Neural cell (in vitro differentiated cells): ENCODE results near the gene PAN3. TPM values are rescaled to one million over a fixed set of nuclear protein-coding genes. Genes with fewer than 3 reads are reported as not detected.

Source experiments
- H2AFZ ChIP-seq: fragments of 200-600, 300-800 bp; sonication (generic), shearing (Covaris generic); 2 replicates; pipeline ENCODE4 v1.6.0; 2014; ENCODE audit warnings: low read depth, mild to moderate bottlenecking, antibody characterized with exemption, low read length, moderate library complexity
- H3F3A ChIP-seq: fragments of 200-600 bp; shearing (Covaris generic); 2 replicates; pipeline ENCODE4 v1.6.1; 2016; ENCODE audit warnings: mild to moderate bottlenecking, moderate library complexity, mixed read lengths, antibody characterized with exemption, low read length; ENCODE audit not compliant: insufficient read depth, poor library complexity, severe bottlenecking
- H3K27ac ChIP-seq: fragments of 200-600, 300-800 bp; sonication (generic), shearing (Covaris generic); 2 replicates; pipeline ENCODE4 v1.5.1; 2014; ENCODE audit warnings: mild to moderate bottlenecking, low read length, moderate library complexity
- H3K27me3 ChIP-seq: fragments of 300-800, 200-600 bp; sonication (generic), shearing (Covaris generic); 2 replicates; pipeline ENCODE4 v1.6.0; 2014; ENCODE audit warnings: mild to moderate bottlenecking, low read depth, low read length, moderate library complexity; ENCODE audit not compliant: insufficient read depth
- H3K36me3 ChIP-seq: fragments of 300-800, 200-600 bp; sonication (generic), shearing (Covaris generic); 2 replicates; pipeline ENCODE4 v1.5.1; 2014; ENCODE audit warnings: mild to moderate bottlenecking, antibody characterized with exemption, low read length, moderate library complexity; ENCODE audit not compliant: insufficient read depth
- H3K4me2 ChIP-seq: fragments of 300-800, 200-600 bp; sonication (generic), shearing (Covaris generic); 2 replicates; pipeline ENCODE4 v1.6.0; 2014; ENCODE audit warnings: mild to moderate bottlenecking, low read length
- H3K4me3 ChIP-seq: fragments of 300-800, 200-600 bp; sonication (generic), shearing (Covaris generic); 2 replicates; pipeline ENCODE4 v1.5.1; 2014; ENCODE audit warnings: mild to moderate bottlenecking, low read length, moderate library complexity
- H3K79me2 ChIP-seq: fragments of 200-600 bp; shearing (Covaris generic); replicated peaks from 2 replicates; pipeline ENCODE4 v1.6.0; 2014; ENCODE audit warnings: mild to moderate bottlenecking, low read length, moderate library complexity; ENCODE audit not compliant: insufficient read depth
- H3K9ac ChIP-seq: fragments of 300-800, 200-600 bp; sonication (generic), shearing (Covaris generic); 2 replicates; pipeline ENCODE4 v1.6.1; 2016; ENCODE audit warnings: mild to moderate bottlenecking, low read length, mixed read lengths
- H3K9me2 ChIP-seq: fragments of 200-600 bp; shearing (Covaris generic); 2 replicates; pipeline ENCODE4 v1.6.1; 2016; ENCODE audit warnings: mild to moderate bottlenecking, low read length, mixed read lengths; ENCODE audit not compliant: insufficient read depth
- H3K9me3 ChIP-seq: fragments of 200-600, 300-800 bp; sonication (generic), shearing (Covaris generic); 2 replicates; pipeline ENCODE4 v1.6.1; 2016; ENCODE audit warnings: mild to moderate bottlenecking, mixed run types, low read length, moderate library complexity, mixed read lengths
- H4K20me1 ChIP-seq: fragments of 200-600 bp; shearing (Covaris generic); 2 replicates; pipeline ENCODE4 v1.6.1; 2016; ENCODE audit warnings: mild to moderate bottlenecking, mixed run types; ENCODE audit not compliant: insufficient read depth
- CTCF ChIP-seq: fragments of 450-650 bp; IDR thresholded peaks from 2 replicates; pipeline ENCODE4 v1.5.1; 2014; ENCODE audit warnings: antibody characterized with exemption, mild to moderate bottlenecking, moderate library complexity; ENCODE audit not compliant: poor library complexity, severe bottlenecking
- EP300 ChIP-seq: fragments of 450-650 bp; conservative IDR thresholded peaks from 2 replicates; pipeline ENCODE4 v1.6.1; 2014; ENCODE audit warnings: antibody characterized with exemption, mild to moderate bottlenecking, moderate library complexity; ENCODE audit not compliant: poor library complexity, severe bottlenecking
- EZH2 ChIP-seq: fragments of 200-600, 300-800 bp; shearing (Covaris generic), sonication (generic); IDR thresholded peaks from 2 replicates; pipeline ENCODE4 v1.6.1; 2014; ENCODE audit warnings: antibody characterized with exemption, low read length, borderline replicate concordance, mild to moderate bottlenecking; ENCODE audit not compliant: insufficient read depth, poor library complexity, severe bottlenecking
- MXI1 ChIP-seq: fragments of 450-650 bp; conservative IDR thresholded peaks from 2 replicates; pipeline ENCODE4 v1.6.1; 2014; ENCODE audit warnings: antibody characterized with exemption, mild to moderate bottlenecking; ENCODE audit not compliant: poor library complexity, severe bottlenecking
- POLR2AphosphoS5 ChIP-seq: IDR thresholded peaks from 2 replicates; pipeline ENCODE4 v1.6.1; 2012
- RAD21 ChIP-seq: fragments of 450-650 bp; conservative IDR thresholded peaks from 2 replicates; pipeline ENCODE4 v1.6.1; 2014; ENCODE audit warnings: antibody characterized with exemption, mild to moderate bottlenecking, moderate library complexity
- SMC3 ChIP-seq: fragments of 450-650 bp; conservative IDR thresholded peaks from 2 replicates; pipeline ENCODE4 v1.6.1; 2014; ENCODE audit warnings: antibody characterized with exemption, mild to moderate bottlenecking, moderate library complexity; ENCODE audit not compliant: poor library complexity
- TAF1 ChIP-seq: IDR thresholded peaks from 2 replicates; pipeline ENCODE4 v1.6.1; 2012; ENCODE audit warnings: low read depth
- polyA plus RNA-seq: library from polyadenylated mRNA; depleted of rRNA; stranded (reverse); fragments of >200 nt; gene quantifications from 2 replicates; pipeline ENCODE4 v1.2.3, GENCODE V29; 2014
- TF ChIP-seq, protein P1 (sequence below): IDR thresholded peaks from 2 replicates; pipeline ENCODE4 v1.6.1; 2012; ENCODE audit warnings: borderline replicate concordance

The PAN3 gene
- polyA plus RNA-seq, 1 donor from 2014 or later = 44.0 TPM

- Histone ChIP-seq H3F3A (no peaks in the 10 kb centered on the region), H3K36me3 (no peaks in the 10 kb centered on the region), H3K4me2 (no peak overlapping the region), H3K9me3 (no peaks in the 10 kb centered on the region), H3K27ac (no peak overlapping the region), H2AFZ (no peak overlapping the region), H3K27me3 (no peaks in the 10 kb centered on the region), H3K9me2 (no peaks in the 10 kb centered on the region), H3K9ac (no peak overlapping the region), H4K20me1 (no peaks in the 10 kb centered on the region), H3K79me2 (no peaks in the 10 kb centered on the region), H3K4me3 (no peak overlapping the region)
- TF ChIP-seq TAF1 (no peak), MXI1 (no peak), POLR2AphosphoS5 (no peak), SMC3 (no peak), EP300 (no peak), EZH2 (no peak), RAD21 (no peak), CTCF (no peak)
- TF ChIP-seq, protein P1, sequence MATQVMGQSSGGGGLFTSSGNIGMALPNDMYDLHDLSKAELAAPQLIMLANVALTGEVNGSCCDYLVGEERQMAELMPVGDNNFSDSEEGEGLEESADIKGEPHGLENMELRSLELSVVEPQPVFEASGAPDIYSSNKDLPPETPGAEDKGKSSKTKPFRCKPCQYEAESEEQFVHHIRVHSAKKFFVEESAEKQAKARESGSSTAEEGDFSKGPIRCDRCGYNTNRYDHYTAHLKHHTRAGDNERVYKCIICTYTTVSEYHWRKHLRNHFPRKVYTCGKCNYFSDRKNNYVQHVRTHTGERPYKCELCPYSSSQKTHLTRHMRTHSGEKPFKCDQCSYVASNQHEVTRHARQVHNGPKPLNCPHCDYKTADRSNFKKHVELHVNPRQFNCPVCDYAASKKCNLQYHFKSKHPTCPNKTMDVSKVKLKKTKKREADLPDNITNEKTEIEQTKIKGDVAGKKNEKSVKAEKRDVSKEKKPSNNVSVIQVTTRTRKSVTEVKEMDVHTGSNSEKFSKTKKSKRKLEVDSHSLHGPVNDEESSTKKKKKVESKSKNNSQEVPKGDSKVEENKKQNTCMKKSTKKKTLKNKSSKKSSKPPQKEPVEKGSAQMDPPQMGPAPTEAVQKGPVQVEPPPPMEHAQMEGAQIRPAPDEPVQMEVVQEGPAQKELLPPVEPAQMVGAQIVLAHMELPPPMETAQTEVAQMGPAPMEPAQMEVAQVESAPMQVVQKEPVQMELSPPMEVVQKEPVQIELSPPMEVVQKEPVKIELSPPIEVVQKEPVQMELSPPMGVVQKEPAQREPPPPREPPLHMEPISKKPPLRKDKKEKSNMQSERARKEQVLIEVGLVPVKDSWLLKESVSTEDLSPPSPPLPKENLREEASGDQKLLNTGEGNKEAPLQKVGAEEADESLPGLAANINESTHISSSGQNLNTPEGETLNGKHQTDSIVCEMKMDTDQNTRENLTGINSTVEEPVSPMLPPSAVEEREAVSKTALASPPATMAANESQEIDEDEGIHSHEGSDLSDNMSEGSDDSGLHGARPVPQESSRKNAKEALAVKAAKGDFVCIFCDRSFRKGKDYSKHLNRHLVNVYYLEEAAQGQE = no peak
Measured at GRCh38 chr13:28339419-28339818, 201.1 kb downstream of the PAN3 start.

GRCh38 chr13:28340272-28340793 is 202.0 kb downstream of the PAN3 start:
- Histone ChIP-seq H3K9me2 (no peaks in the 10 kb centered on the region), H3K4me2 (no peak overlapping the region), H3K79me2 (no peaks in the 10 kb centered on the region), H3K27me3 (no peaks in the 10 kb centered on the region), H3F3A (no peaks in the 10 kb centered on the region), H4K20me1 (no peaks in the 10 kb centered on the region), H3K9ac (no peak overlapping the region), H3K4me3 (no peak overlapping the region), H3K36me3 (no peaks in the 10 kb centered on the region), H2AFZ (no peak overlapping the region), H3K9me3 (no peaks in the 10 kb centered on the region), H3K27ac (no peak overlapping the region)
- no peak for TF ChIP-seq TAF1
- no peak for TF ChIP-seq EP300
- TF ChIP-seq, protein P1 = no peak
- TF ChIP-seq CTCF = no peak
- TF ChIP-seq EZH2 = no peak
- no peak for TF ChIP-seq POLR2AphosphoS5
- no peak for TF ChIP-seq SMC3
- no peak for TF ChIP-seq MXI1
- no peak for TF ChIP-seq RAD21
